Measurements from ENCODE around the gene MKNK2. TPM values are rescaled to one million over a fixed set of nuclear protein-coding genes. Genes with fewer than 3 reads are reported as not detected.
A peak's percentile ranks its signal among the peaks of the same experiment; 100 is the strongest.
"Not testable (repeated sequence)": the region's sequence is repeated elsewhere in the genome, so short reads cannot be mapped to it uniquely, and the experiment has no call there.

MKNK2 gene
- total and polyA plus RNA-seq, 2 of the 13 experiments (the other 11 are each of a cell fraction or from before 2014, with no cell fraction given) = 44.9 to 112 TPM

DNA sequence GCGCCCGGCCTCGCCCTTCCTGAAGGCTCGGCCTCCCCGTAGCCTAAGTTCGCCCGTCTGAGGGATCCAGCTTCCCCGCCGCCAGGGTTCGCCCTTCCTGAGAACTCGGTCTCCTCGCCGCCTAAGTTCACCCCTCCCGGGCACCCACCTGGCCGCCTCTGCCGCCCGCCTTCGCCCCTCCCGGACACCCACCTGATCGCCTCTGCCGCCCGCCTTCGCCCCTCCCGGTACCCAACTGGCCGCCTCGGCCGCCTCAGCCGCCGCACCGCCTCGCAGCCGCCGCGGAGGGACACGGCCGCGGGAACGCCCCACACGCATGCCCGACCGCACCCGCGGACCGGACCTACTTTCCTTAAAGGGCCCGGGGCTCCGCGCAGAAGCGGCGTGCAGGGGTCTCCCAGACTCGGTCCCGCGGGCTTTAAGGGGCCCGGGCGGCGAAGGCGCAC lies 45.0 kb upstream of the MKNK2 start, which contains the start of gene MOB3A (continued):
- no peak for TF ChIP-seq ZNF17 (CRISPR knock-in tag; IDR thresholded peaks at IDR 0.05)
- TF ChIP-seq HINFP (CRISPR knock-in tag; IDR thresholded peaks at IDR 0.05; ENCODE audit: low read depth) = peak; percentile 60; the same call in 1 of the 2 replicates

DNA sequence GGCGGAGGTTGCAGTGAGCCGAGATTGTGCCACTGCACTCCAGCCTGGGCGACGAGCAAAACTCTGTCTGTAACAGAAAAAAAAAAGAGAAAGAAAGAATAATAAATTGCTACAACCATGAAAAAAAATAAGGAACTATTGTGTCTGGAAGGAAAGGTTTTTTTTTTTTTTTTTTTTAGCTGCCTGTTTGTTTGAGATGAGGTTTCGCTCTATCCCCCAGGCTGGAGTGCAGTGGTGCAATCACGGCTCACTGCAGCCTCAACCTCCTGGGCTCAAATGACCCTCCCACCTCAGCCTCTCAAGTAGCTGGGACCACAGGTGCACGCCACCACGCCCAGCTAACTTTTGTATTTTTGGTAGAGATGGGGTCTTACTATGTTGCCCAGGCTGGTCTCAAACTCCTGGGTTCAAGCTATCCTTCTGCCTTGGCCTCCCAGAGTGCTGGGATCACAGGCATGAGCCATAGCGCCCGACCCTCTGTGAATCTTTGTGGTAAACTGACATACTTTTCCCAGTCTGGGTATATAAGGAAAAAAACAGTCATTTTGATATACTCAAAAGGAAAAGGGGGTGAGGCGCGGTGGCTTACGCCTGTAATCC lies 41.0 kb upstream of the MKNK2 start:
- FAIRE-seq; DNase-seq (ENCODE audit: low spot score); H3K36me3 ChIP-seq (replicated peaks in 1 of 2; ENCODE audit: control insufficient read depth in 1 of 2, insufficient read depth in 2 of 2, low read length in 2 of 2); ATAC-seq; H4K20me1 ChIP-seq (ENCODE audit: insufficient read depth, low read length); in situ Hi-C loops (cut with HindIII; ENCODE audit: extremely low pct_ligation_motif_present, low pct_unique_long_range_greater_than_20kb); H2AFZ ChIP-seq (ENCODE audit: low read length); CTCF ChIA-PET (ENCODE audit: low intra/inter-chr PET ratio, low total read pairs); H3K4me3 ChIP-seq (replicated peaks in 1 of 3; ENCODE audit: insufficient read depth in 1 of 3, low read depth in 2 of 3, low read length in 3 of 3); H3K79me2 ChIP-seq (ENCODE audit: insufficient read depth, low read length); H3K27me3 ChIP-seq (ENCODE audit: control insufficient read depth in 1 of 2, insufficient read depth in 2 of 2, low read length in 2 of 2); H3K9ac ChIP-seq (ENCODE audit: insufficient read depth, low read depth, low read length); POLR2A ChIA-PET; H3K27ac ChIP-seq (ENCODE audit: extremely low read length, insufficient read depth, low read length); H3K4me2 ChIP-seq (ENCODE audit: low read depth, low read length); intact Hi-C loops (cut with micrococcal nuclease; ENCODE audit: unreplicated experiment); BruUV-seq (replicated peaks); H3K9me3 ChIP-seq (ENCODE audit: low read length): not testable (repeated sequence)
- TF ChIP-seq ZNF121 (CRISPR knock-in tag; IDR thresholded peaks at IDR 0.05) = peak; percentile 25; the same call in 1 of the 2 replicates
- WGBS (ENCODE audit: low lambda C conversion rate) = 97% methylated on average over 13 of the region's 13 CpGs
- H3K4me1 ChIP-seq (ENCODE audit: insufficient read depth, low read length) = peaks cover 58% of the 10 kb centered on the region

DNA sequence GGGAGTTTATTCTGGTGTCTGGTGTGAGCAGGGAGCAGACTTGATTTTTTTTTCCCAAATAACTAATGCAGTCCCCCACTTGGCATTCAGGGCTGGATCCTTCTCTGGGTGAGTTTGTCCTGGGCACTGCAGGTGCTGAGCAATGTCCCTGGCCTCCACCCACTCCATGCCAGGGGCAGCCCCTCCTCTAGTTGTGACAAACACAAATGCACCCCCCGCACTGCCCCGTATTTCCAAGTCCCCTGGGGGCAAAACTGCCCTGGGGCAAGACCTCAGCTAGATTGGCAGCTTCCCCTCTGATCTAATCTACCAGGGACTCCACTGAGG lies 38.6 kb upstream of the MKNK2 start:
- no peak overlapping the region for H3K9ac ChIP-seq (ENCODE audit: insufficient read depth, low read depth, low read length)
- BruUV-seq (replicated peaks) = no TSS peak
- H3K4me3 ChIP-seq (replicated peaks in 1 of 3; ENCODE audit: insufficient read depth in 1 of 3, low read depth in 2 of 3, low read length in 3 of 3) = no peak overlapping the region
- in situ Hi-C loops (cut with HindIII; ENCODE audit: extremely low pct_ligation_motif_present, low pct_unique_long_range_greater_than_20kb) = no loop called here
- H3K9me3 ChIP-seq (ENCODE audit: low read length) = no peaks in the 10 kb centered on the region
- H3K27ac ChIP-seq (ENCODE audit: extremely low read length, insufficient read depth, low read length) = no peak overlapping the region
- CTCF ChIA-PET (ENCODE audit: low intra/inter-chr PET ratio, low total read pairs) = no interaction called here
- no CpG with 5 or more reads among the region's 2 CpGs for WGBS (ENCODE audit: low lambda C conversion rate)
- no peaks in the 10 kb centered on the region for H4K20me1 ChIP-seq (ENCODE audit: insufficient read depth, low read length)
- peaks cover 66% of the 10 kb centered on the region for H3K4me1 ChIP-seq (ENCODE audit: insufficient read depth, low read length)
- intact Hi-C loops (cut with micrococcal nuclease; ENCODE audit: unreplicated experiment) = no loop called here
- FAIRE-seq = no peak
- ATAC-seq = no peak
- no peaks in the 10 kb centered on the region for H3K36me3 ChIP-seq (replicated peaks in 1 of 2; ENCODE audit: control insufficient read depth in 1 of 2, insufficient read depth in 2 of 2, low read length in 2 of 2)
- H3K27me3 ChIP-seq (ENCODE audit: control insufficient read depth in 1 of 2, insufficient read depth in 2 of 2, low read length in 2 of 2) = no peaks in the 10 kb centered on the region
- DNase-seq (ENCODE audit: low spot score) = no peak
- no peak overlapping the region for H3K4me2 ChIP-seq (ENCODE audit: low read depth, low read length)
- H2AFZ ChIP-seq (ENCODE audit: low read length) = no peak overlapping the region
- H3K79me2 ChIP-seq (ENCODE audit: insufficient read depth, low read length) = peaks cover 3% of the 10 kb centered on the region
- POLR2A ChIA-PET = no interaction called here
- TF ChIP-seq TBP (CRISPR knock-in tag; IDR thresholded peaks at IDR 0.05) (no peak), ZNF275 (CRISPR knock-in tag; IDR thresholded peaks at IDR 0.05; ENCODE audit: borderline replicate concordance) (no peak), ZNF800 (CRISPR knock-in tag; IDR thresholded peaks at IDR 0.05) (no peak), MYC (CRISPR knock-in tag; IDR thresholded peaks at IDR 0.05; ENCODE audit: borderline replicate concordance) (no peak)
- TF ChIP-seq, protein P1, sequence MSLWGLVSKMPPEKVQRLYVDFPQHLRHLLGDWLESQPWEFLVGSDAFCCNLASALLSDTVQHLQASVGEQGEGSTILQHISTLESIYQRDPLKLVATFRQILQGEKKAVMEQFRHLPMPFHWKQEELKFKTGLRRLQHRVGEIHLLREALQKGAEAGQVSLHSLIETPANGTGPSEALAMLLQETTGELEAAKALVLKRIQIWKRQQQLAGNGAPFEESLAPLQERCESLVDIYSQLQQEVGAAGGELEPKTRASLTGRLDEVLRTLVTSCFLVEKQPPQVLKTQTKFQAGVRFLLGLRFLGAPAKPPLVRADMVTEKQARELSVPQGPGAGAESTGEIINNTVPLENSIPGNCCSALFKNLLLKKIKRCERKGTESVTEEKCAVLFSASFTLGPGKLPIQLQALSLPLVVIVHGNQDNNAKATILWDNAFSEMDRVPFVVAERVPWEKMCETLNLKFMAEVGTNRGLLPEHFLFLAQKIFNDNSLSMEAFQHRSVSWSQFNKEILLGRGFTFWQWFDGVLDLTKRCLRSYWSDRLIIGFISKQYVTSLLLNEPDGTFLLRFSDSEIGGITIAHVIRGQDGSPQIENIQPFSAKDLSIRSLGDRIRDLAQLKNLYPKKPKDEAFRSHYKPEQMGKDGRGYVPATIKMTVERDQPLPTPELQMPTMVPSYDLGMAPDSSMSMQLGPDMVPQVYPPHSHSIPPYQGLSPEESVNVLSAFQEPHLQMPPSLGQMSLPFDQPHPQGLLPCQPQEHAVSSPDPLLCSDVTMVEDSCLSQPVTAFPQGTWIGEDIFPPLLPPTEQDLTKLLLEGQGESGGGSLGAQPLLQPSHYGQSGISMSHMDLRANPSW (CRISPR knock-in tag; IDR thresholded peaks at IDR 0.05; ENCODE audit: borderline replicate concordance) = no peak

Measured in HepG2 (cell line).